ENCODE data around the gene ADCY6.

Gene ADCY6

DNA sequence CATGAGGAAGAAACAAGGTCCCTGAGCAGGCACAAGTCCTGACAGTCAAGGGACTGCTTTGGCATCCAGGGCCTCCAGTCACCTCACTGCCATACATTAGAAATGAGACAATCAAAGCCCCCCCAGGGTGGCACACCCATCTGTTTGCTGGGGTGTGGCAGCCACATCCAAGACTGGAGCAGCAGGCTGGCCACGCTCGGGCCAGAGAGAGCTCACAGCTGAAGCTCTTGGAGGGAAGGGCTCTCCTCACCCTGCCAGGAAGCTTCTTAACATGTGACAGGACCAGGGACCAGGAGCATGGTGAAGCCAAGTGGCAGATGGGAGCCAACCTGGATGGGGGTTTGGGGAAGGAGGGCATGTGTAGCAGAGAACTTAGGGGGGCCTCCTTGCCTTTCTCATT lies 39.4 kb upstream of the ADCY6 start:
- H3K4me3 Mint-ChIP-seq = no peak overlapping the region
- no peak overlapping the region for H3K27ac Mint-ChIP-seq
- H3K4me1 Mint-ChIP-seq = no peaks in the 10 kb centered on the region
- no peak for DNase-seq
- TF ChIP-seq, protein P1, sequence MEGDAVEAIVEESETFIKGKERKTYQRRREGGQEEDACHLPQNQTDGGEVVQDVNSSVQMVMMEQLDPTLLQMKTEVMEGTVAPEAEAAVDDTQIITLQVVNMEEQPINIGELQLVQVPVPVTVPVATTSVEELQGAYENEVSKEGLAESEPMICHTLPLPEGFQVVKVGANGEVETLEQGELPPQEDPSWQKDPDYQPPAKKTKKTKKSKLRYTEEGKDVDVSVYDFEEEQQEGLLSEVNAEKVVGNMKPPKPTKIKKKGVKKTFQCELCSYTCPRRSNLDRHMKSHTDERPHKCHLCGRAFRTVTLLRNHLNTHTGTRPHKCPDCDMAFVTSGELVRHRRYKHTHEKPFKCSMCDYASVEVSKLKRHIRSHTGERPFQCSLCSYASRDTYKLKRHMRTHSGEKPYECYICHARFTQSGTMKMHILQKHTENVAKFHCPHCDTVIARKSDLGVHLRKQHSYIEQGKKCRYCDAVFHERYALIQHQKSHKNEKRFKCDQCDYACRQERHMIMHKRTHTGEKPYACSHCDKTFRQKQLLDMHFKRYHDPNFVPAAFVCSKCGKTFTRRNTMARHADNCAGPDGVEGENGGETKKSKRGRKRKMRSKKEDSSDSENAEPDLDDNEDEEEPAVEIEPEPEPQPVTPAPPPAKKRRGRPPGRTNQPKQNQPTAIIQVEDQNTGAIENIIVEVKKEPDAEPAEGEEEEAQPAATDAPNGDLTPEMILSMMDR (IDR thresholded peaks at IDR 0.05) = no peak
- H3K36me3 Mint-ChIP-seq (ENCODE audit: low read depth) = peaks cover 54% of the 10 kb centered on the region
- H3K9me3 Mint-ChIP-seq = no peaks in the 10 kb centered on the region
- H3K27me3 Mint-ChIP-seq (ENCODE audit: low read depth, poor library complexity) = no peaks in the 10 kb centered on the region

DNA sequence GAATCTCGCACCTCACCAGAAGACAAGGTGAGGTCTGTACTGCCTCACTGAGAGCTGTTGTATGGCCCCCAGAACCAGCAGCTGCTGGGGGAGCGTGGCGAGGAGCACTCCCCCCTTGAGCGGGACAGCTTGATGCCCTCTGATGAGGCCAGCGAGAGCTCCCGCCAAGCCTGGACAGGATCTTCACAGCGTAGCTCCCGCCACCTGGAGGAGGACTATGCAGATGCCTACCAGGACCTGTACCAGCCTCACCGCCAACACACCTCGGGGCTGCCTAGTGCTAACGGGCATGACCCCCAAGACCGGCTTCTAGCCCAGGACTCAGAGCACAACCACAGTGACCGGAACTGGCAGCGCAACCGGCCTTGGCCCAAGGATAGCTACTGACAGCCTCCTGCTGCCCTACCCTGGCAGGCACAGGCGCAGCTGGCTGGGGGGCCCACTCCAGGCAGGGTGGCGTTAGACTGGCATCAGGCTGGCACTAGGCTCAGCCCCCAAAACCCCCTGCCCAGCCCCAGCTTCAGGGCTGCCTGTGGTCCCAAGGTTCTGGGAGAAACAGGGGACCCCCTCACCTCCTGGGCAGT lies 38.7 kb upstream of the ADCY6 start:
- H3K4me1 Mint-ChIP-seq = no peaks in the 10 kb centered on the region
- TF ChIP-seq, protein P1 (IDR thresholded peaks at IDR 0.05) = no peak
- H3K27ac Mint-ChIP-seq = no peak overlapping the region
- H3K9me3 Mint-ChIP-seq = no peaks in the 10 kb centered on the region
- DNase-seq = no peak
- peaks cover 51% of the 10 kb centered on the region for H3K36me3 Mint-ChIP-seq (ENCODE audit: low read depth)
- H3K4me3 Mint-ChIP-seq = no peak overlapping the region
- H3K27me3 Mint-ChIP-seq (ENCODE audit: low read depth, poor library complexity) = no peaks in the 10 kb centered on the region

DNA sequence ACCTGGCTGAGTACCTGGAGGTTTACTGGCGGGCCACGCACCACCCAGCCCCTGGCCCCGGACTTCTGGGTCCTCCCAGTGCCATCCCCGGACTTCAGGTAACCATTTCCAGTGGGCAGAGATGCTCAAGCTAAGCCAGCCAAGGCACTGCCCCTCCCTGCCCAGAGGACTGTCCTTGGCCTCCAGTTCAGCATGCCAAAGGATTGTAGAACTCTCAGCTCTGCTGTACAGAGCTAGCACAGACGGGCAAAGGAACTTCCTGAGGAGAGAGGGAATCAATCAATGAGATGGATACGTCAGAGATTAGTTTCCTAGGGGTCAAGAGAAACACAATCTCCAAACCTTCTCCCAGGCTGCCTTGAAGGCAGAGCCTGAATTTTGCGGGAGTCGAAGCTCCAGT lies 38.1 kb upstream of the ADCY6 start:
- Mint-ChIP-seq H3K27ac (peak overlapping the region; percentile 89), H3K4me1 (peaks cover 5% of the 10 kb centered on the region), H3K9me3 (no peaks in the 10 kb centered on the region), H3K4me3 (no peak overlapping the region), H3K27me3 (ENCODE audit: low read depth, poor library complexity) (no peaks in the 10 kb centered on the region), H3K36me3 (ENCODE audit: low read depth) (peaks cover 45% of the 10 kb centered on the region)
- TF ChIP-seq, protein P1 (IDR thresholded peaks at IDR 0.05) = no peak
- DNase-seq = no peak

- Mint-ChIP-seq H3K27ac (peak overlapping the region; percentile 89), H3K4me1 (peaks cover 11% of the 10 kb centered on the region)
Observed at GRCh38 chr12:48826209-48826855, 37.4 kb upstream of the ADCY6 start.

DNA sequence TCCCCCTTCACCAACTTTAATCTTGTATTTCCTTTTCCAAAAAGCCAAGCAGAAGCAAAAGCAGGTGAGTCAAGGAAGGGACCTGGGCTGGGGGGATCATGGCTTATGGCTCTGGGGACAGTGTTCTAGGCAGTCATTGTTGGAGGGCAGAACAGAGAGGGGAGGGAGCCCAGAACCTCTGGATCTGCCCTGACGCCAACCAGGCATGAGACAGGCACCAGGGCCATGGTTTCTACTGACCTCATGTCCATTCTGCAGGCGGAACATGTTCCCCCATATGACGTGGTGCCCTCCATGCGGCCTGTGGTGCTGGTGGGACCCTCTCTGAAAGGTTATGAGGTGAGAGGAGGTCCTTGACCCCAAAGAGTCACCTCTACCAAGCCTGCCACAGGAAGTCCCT lies 36.0 kb upstream of the ADCY6 start:
- DNase-seq = no peak
- Mint-ChIP-seq H3K9me3 (no peaks in the 10 kb centered on the region), H3K4me3 (no peak overlapping the region), H3K4me1 (peaks cover 20% of the 10 kb centered on the region), H3K36me3 (ENCODE audit: low read depth) (peaks cover 34% of the 10 kb centered on the region), H3K27me3 (ENCODE audit: low read depth, poor library complexity) (no peaks in the 10 kb centered on the region), H3K27ac (no peak overlapping the region)
- TF ChIP-seq, protein P1 (IDR thresholded peaks at IDR 0.05) = no peak

More at GRCh38 chr12:48826209-48826855, 37.4 kb upstream of the ADCY6 start:
- peaks cover 41% of the 10 kb centered on the region for H3K36me3 Mint-ChIP-seq (ENCODE audit: low read depth)
- H3K27me3 Mint-ChIP-seq (ENCODE audit: low read depth, poor library complexity) = no peaks in the 10 kb centered on the region
- TF ChIP-seq, protein P1 (IDR thresholded peaks at IDR 0.05) = no peak
- no peak for DNase-seq
- no peak overlapping the region for H3K4me3 Mint-ChIP-seq
- no peaks in the 10 kb centered on the region for H3K9me3 Mint-ChIP-seq

DNA sequence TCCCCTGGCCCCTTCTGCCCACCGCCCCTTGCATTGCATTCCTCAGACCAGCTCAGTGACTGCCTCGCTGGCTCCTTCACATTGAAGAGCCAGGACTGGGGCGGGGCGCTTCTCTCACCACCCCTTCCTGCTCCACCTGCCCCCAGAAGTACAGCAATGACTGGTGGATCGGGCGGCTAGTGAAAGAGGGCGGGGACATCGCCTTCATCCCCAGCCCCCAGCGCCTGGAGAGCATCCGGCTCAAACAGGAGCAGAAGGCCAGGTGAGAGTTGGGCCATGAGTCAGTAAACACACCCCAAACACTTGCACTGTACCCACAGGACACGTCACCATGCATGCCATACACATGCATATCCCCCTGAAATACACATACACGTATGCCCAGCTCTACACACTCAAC lies 35.2 kb upstream of the ADCY6 start:
- Mint-ChIP-seq H3K36me3 (ENCODE audit: low read depth) (peaks cover 34% of the 10 kb centered on the region), H3K4me3 (no peak overlapping the region), H3K9me3 (no peaks in the 10 kb centered on the region), H3K27ac (no peak overlapping the region), H3K4me1 (peaks cover 28% of the 10 kb centered on the region), H3K27me3 (ENCODE audit: low read depth, poor library complexity) (no peaks in the 10 kb centered on the region)
- TF ChIP-seq, protein P1 (IDR thresholded peaks at IDR 0.05) = no peak
- DNase-seq = no peak

All from nephron progenitor cell (in vitro differentiated cells).